HG02870 (cell line): ENCODE results near the gene COX4I1.

Experiments
- ATAC-seq: cut with Tn5 transposase; IDR thresholded peaks from one replicate; pipeline ENCODE4 v1.9.1; 2021; ENCODE audit warnings: mild to moderate bottlenecking, moderate library complexity; ENCODE audit not compliant: unreplicated experiment

Gene COX4I1

DNA sequence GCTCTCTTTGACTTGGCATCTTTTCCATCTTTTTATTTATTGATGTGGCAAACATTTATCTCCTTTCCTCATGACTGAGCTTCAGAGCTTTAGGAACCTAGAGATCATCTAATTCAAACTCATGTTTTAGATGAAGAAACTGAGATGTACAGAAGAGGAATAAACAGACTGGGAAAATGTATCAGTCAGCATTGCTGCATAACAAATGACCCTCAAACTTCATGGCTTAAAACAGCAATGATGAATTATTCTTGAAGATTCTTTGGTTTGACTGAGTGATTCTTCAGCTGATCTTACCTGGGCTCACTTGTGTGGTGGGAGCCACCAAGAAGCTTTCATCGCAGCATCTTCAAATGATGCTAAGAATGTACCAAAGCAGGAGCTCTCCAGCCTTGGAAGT is 55.4 kb downstream of the COX4I1 start:
- no peak for ATAC-seq

DNA sequence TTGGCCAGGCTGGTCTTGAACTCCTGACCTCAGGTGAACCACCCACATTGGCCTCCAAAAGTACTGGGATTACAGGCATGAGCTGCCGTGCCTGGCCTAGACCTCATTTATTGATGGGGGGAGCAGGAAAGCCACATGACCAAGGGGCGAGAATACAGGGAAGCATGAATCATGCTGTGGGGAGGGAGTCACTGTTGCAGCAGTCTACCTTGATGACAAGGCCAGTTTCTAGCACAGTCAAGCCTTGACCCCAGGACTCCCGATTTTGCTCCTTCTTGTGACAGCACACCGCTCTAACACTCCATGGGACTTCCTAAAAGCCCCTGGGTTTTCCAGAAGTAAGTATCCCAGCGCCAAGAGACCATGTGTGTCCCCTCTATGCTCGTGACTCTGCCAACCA is 56.6 kb downstream of the COX4I1 start:
- ATAC-seq, result no peak

- no peak for ATAC-seq
Observed at GRCh38 chr16:85856585-85856984, 57.1 kb downstream of the COX4I1 start.
